GM19467 (cell line): ENCODE measurements around the gene SLC6A7.

ENCODE experiments used
- ATAC-seq: cut with Tn5 transposase; IDR thresholded peaks from one replicate; pipeline ENCODE4 v1.9.1; 2021; ENCODE audit warnings: mild to moderate bottlenecking, moderate library complexity; ENCODE audit not compliant: unreplicated experiment

SLC6A7 gene

GRCh38 chr5:150155258-150156026 lies 34.4 kb upstream of the SLC6A7 start, which contains the start of gene PDGFRB:
TSS of gene PDGFRB (minus strand) at chr5:150155845. CDS start at chr5:150137047, 18,798 bp downstream.
- no peak for ATAC-seq

- ATAC-seq: no peak
Observed at GRCh38 chr5:150156027-150156368, 33.9 kb upstream of the SLC6A7 start.

- no peak for ATAC-seq
Observed at GRCh38 chr5:150156540-150156939, 33.3 kb upstream of the SLC6A7 start.

GRCh38 chr5:150157168-150157567 lies 32.7 kb upstream of the SLC6A7 start:
- no peak for ATAC-seq

GRCh38 chr5:150158170-150158949 lies 31.5 kb upstream of the SLC6A7 start:
- no peak for ATAC-seq

- ATAC-seq: no peak
Observed at GRCh38 chr5:150159031-150159430, 30.8 kb upstream of the SLC6A7 start.

GRCh38 chr5:150159741-150160179 lies 30.1 kb upstream of the SLC6A7 start:
- ATAC-seq: no peak

- ATAC-seq: no peak
Observed at GRCh38 chr5:150160448-150161081, 29.3 kb upstream of the SLC6A7 start.

- peak; percentile 67 for ATAC-seq
Observed at GRCh38 chr5:150161242-150162141, 28.4 kb upstream of the SLC6A7 start.

- ATAC-seq: no peak
Observed at GRCh38 chr5:150162142-150162513, 27.7 kb upstream of the SLC6A7 start.

- ATAC-seq: no peak
Observed at GRCh38 chr5:150163035-150163434, 26.8 kb upstream of the SLC6A7 start.

GRCh38 chr5:150163547-150164059 lies 26.3 kb upstream of the SLC6A7 start:
- ATAC-seq: no peak

GRCh38 chr5:150164211-150164980 lies 25.5 kb upstream of the SLC6A7 start:
- no peak for ATAC-seq

GRCh38 chr5:150166037-150166649 lies 23.7 kb upstream of the SLC6A7 start:
- ATAC-seq: no peak

- no peak for ATAC-seq
Observed at GRCh38 chr5:150166650-150167511, 23.0 kb upstream of the SLC6A7 start, which contains the start of gene CDX1. TSS of gene CDX1 (plus strand) at chr5:150166778. CDS start at chr5:150166877, 99 bp downstream.

- no peak for ATAC-seq
Observed at GRCh38 chr5:150167512-150167850, 22.4 kb upstream of the SLC6A7 start.

GRCh38 chr5:150167908-150168307 lies 22.0 kb upstream of the SLC6A7 start:
- no peak for ATAC-seq

GRCh38 chr5:150168864-150169263 lies 21.0 kb upstream of the SLC6A7 start:
- no peak for ATAC-seq
